NB4 (cell line): ENCODE measurements around the gene OXCT2.
"Not testable (repeated sequence)": the region's sequence is repeated elsewhere in the genome, so short reads cannot be mapped to it uniquely, and the experiment has no call there.

Source experiments
- CTCF ChIP-seq: IDR thresholded peaks from one replicate; pipeline ENCODE4 v1.5.1; 2012; ENCODE audit warnings: low read depth, low read length
- POLR2A ChIP-seq: IDR thresholded peaks from 2 replicates; pipeline ENCODE4 v1.6.1; 2011; ENCODE audit warnings: mild to moderate bottlenecking; ENCODE audit not compliant: insufficient read length; ENCODE audit errors: extremely low read depth

- not testable (repeated sequence) for TF ChIP-seq CTCF, POLR2A
These were observed 2.3 kb upstream of the OXCT2 start for GRCh38 chr1:39773369-39773979.
